Stimulated activated CD4-positive, alpha-beta T cell treated with anti-CD3 and anti-CD28 coated beads, Interleukin-4, amount 100 ng/mL, for 48 hours (primary cell): Measurements from ENCODE around the gene STIM2.
A peak's percentile ranks its signal among the peaks of the same experiment; 100 is the strongest.
"Not testable (repeated sequence)": the region's sequence is repeated elsewhere in the genome, so short reads cannot be mapped to it uniquely, and the experiment has no call there.

Source experiments
- DNase-seq, 2 donors: peaks; one replicate each; pipeline ENCODE4 v3.0.0-alpha.2; 2020; ENCODE audit warnings: low read depth in 2 of 2

The STIM2 gene

DNA sequence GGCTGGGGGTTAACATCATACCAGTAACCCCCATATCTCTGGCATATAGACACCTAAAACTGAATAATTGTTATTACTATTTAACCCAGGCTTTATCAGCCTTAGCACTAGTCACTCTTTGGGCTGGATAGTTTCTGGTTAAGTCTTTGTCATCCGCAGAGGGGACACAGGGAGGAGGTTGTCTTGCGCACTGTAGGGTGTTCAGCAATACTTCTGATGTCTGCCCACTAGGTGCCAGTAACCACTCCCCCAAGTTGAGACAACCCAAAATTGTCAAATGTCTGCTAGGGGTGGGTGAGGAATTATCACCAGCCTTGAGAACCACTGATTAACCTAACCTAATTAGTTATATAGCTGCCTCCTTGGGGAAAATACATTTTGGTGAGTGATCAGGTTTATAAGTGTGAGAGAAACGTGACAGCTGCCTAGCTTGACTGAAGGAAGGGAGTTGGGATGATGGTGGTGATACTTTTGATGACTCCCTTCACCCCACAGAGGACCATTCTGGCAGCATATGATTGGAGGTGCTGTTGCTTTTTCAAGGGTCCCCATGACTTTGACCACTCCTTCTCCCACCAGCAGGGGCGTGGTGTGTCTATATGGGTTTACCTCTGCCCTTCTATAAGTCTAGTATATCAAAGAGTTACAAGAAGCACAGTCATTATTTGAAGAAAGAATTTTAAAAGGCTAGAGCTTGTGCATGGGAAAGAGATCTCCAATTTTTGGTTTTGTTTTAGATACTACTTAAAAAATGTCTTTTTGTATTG, 140.9 kb downstream of the STIM2 start:
- no peak for DNase-seq

DNA sequence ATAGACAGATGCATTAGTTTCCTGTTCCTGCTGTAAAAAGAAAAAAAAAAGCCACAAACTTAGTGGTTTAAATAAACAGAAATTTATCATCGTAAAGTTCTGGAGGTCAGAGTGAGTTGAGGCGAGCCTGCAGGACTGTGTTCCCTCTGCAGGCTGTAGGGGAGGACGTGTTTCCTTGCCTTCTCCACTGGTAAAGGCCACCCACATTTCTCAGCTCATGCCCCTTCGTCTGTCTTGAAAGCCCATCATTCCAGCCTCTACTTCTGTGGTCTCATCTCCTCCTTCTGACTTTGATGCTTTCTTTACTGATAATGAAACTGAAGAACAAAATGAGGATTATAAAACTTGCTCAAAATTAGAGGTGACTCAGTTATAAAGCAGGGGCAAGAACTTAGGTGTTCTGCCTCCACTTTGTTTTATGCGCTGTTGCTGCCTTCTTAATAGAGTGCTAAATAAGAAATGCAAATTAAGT, 143.0 kb downstream of the STIM2 start:
- DNase-seq = peak in 1 of 2 donors; percentile 30

DNA sequence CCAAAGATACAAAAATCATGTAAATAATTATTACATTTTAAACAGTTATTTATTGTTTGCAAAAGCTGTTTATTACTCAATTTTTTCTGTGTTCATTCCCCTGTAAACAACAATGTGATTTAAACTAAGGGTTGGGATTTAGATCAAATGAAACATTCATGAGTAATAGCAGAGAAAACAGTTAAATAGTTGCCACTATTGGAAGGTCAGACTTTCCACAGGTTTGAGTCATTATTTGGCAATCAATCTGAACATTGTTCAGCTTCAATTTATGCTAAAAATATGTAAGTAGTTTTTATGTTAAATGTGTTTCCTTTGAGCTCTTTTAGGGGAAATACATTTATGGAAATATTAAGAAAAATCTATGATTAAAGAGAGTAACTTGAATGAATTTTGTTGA, 144.9 kb downstream of the STIM2 start:
- no peak for DNase-seq

DNA sequence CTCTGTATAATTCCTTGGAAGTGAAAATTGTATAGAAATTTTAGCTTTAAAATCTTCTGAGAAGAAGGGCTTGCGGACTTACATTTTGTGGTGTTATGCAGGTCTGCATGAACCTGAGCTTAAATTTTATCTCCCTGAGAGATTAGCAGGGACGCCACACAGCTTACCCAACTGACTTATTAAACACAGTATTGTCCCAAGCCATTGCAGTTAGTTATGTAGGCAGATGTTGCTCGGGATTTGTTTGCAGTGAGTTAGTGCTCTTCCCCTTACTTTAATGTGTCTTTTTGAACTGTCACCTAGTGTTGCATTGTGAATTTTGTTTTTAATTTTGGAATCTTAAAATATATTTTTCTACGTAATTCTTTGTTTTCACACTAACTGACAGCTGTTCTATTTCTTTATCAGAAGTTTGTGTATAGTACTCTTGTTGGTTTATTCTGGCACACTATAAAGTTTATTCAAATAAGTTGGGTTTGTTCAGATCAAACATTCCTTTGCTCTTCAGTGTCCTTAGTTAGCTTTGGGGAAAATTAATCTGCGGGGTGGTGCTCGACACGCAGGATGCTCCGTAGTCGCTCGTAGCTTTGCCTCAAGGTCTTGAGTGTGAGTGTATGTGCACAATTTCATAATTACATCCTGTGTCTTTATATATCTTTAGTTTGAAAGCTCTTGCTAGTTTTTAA, 145.4 kb downstream of the STIM2 start:
- no peak for DNase-seq

DNA sequence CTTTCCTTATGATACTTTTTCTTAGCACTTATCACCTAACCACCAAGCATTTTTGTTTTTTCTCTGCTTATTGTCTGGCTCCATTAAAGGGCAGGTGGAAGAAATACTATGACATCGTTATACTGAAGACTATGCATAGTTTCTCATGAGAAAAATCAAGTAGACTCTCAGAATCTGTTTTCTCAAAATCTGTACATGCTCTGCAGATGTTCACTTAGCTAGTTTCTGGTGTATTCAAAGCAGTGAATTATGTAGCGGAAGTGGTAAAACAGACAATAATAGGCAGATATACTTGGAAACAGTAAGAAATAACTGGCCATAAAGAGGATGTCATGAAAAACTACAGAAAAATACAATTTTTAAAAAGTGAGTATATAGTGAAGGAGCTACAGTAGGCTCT, 146.0 kb downstream of the STIM2 start:
- no peak for DNase-seq

DNA sequence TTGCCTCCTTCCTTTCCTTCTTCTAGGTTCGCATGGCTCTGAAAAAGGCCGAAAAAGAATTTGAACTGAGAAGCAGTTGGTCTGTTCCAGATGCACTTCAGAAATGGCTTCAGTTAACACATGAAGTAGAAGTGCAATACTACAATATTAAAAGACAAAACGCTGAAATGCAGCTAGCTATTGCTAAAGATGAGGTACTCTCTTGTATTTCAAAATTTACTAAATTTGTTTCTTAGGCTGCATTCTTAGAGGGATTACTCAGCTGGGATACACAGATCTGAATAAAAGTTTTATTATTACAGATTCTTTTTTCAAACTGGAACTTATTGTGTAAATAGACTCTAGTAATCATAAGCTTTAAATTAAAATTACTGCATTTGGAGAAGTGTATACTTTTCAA, 146.9 kb downstream of the STIM2 start:
- DNase-seq = no peak

DNA sequence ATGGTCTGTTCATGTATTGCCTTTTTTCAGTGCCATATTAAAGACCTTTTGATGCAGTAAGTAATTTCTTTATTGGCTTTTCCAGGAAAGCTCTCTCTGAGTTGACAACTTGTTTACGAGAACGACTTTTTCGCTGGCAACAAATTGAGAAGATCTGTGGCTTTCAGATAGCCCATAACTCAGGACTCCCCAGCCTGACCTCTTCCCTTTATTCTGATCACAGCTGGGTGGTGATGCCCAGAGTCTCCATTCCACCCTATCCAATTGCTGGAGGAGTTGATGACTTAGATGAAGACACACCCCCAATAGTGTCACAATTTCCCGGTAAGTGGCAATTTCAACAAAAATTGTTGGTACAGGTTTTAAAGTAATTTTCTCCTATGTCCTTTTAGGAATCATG, 148.0 kb downstream of the STIM2 start:
- DNase-seq = no peak

DNA sequence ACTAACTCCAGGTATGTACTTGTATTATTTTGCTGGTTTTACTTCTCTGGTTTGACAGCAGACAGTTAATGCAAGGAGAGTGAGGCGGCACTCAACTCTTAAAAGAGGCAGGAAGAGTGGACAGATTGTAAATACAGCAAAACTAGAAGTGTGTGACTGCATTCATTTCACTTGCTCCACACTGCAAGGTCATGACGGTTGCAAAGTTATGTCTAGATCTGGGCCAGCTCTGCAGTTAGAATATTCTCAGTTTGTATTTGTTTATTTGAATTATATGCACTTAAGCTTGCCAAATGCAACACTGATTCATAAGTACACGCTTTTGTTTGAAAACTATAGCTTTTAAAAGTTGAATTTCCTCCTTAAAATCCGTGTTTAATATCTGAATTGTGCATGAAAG, 148.9 kb downstream of the STIM2 start:
- no peak for DNase-seq

DNA sequence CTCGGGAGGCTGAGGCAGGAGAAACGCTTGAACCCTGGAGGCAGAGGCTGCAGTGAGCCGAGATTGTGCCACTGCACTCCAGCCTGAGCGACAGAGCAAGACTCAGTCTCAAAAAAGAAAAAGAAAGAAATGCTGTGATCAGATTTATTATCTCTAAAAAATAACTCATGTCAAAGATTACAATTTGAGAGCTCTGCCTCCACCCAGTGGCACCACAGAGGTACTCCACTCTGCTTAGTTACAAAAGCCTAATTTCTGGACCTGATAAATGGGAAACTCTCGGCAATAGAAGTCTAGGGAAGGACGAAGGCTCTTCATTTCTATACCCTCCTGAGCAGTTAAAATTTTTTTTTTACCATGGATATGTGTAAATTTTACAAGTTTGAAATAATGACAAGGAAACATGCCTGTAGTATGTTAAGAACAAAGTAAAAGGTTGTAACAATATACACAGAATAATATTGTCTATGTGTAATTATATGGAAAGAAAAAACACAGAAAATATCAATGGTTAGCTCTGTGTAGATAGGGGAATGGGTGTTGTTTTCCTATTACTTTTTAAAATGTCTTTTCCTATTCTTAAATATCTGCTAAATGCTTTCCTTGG, 149.8 kb downstream of the STIM2 start:
- DNase-seq = peak; percentile 41 to 44

DNA sequence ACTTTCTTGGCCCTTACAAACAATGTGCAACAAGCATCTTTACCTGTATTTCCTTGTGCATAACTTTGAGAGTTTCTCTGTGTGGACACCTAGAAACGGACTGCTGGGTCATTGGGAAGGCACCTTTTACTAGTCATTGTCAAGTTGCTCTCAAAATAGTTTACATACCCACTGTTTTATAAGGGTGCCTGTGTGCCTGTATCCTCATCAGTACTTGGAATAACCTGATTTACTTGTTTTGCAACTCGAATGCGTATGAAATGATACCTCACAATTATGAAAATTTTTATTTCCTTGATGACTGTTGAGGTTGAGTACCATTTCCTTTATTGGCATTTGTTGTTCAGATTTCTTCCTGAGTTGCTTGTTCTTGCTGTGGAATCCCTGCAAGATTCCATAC, 150.8 kb downstream of the STIM2 start:
- DNase-seq = no peak

DNA sequence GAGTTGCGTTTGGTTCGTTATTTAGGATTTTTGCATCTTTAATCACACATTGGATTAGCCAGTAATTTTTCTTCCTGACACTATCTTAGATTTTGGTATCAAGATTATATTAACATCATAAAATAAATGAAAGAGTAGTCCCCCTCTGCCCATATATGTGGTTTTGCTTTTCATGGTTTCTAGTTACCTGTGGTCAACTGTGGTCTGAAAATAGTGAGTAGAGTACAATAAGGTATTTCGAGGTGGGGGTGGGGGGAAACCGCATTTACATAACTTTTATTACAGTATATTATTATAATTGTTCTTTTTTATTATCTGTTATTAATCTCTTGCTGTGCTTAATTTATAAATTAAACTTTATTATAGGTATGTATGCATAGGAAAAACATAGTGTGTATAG, 152.4 kb downstream of the STIM2 start:
- no peak for DNase-seq

DNA sequence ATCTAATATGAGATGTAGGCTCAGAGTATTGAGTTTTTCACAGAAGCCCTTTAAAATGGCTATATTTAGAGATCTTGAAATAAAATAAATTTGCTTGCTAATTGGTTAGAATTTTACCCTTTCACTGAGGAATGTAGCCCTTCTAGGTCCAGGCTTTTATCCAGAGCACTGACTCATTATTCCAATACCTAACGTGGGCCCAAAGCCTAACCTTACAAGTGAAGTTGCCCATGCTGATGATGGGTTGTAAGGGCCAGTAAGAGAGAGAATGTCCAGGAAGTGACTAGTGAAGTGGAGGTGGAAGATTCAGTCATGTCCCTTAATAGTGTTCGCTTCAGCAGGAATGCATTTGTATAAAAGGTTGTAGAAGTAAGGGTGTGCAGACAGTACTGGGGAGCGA, 155.9 kb downstream of the STIM2 start:
- no peak for DNase-seq

DNA sequence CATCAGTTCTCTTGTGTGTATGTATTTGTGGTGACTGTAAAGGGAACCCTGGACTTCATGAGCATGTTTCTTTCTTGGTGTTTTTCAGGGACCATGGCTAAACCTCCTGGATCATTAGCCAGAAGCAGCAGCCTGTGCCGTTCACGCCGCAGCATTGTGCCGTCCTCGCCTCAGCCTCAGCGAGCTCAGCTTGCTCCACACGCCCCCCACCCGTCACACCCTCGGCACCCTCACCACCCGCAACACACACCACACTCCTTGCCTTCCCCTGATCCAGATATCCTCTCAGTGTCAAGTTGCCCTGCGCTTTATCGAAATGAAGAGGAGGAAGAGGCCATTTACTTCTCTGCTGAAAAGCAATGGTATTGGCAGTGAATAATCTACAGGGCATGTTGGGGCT, 157.0 kb downstream of the STIM2 start:
- DNase-seq = no peak

DNA sequence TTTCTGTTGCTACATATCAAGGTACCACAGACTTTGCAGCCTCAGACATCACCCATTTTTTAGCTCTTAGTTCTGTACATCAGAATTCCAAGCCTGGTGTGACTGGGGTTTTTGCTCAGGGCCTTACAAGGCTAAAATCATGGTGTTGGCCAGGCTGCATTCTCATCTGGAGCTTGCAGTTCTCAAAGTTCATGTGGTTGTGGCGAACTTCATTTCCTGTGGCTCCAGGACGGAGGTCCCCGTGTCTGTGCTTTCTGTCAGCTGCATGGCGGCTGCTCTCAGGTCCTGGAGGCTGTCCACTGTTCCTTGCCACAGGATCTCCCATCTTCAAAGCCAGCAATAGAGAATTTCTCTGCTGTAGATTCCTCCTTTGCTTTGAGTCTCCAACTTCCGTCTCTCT, 157.4 kb downstream of the STIM2 start:
- no peak for DNase-seq

DNA sequence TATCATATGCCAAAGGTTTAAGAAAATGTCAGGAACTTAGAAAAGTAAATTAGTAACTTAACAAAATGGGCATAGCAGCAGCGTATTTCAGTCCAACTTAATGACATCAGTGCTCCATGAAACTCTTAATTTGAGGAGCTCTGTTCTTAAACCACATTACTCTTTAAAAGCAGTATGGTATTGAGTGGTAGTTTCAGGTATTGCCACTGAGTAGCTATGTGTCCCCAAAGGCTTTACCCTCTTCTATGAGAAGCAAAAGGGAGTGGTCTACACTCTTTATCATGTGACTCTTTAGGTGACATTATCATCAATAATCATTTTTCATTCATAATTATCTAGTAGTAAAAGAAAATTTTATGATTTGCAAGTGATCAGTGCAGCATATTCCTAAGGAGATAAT, 158.3 kb downstream of the STIM2 start:
- no peak for DNase-seq

DNA sequence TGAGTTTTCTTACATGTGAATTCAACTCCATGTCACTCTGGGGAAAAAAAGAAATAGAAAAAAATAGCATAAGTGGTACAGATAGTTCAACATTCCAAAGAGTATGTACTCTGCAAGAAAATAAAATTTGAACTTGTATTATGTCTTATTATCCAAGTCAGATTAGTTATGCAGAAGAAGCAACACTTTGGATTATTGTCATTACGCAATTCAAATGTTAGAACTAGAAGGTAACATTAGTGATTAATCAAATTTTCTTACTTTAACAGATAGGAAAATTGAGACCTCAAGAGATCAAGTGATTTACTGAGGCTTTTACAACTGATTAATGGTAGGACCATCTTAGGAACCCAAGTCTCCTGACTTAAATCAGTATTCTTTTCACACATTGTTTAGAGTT, 159.1 kb downstream of the STIM2 start:
- no peak for DNase-seq

DNA sequence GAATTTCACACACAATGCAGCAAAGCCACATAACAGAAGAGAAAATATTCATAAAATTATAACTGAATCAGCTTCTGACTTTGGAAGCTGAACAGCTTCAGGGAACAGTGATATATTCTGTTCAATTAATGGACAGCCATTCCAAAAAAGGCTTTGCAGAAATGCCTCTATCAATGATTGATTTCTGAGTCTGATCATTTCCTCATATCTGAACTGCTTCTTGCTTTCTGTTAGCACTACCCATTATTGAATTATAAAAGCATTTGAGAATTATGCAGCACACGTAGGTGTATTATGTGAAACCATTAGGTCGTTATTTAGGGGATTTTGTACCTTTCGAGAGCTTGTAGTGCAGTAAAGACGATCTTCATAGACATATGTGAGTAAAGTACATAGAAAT, 159.6 kb downstream of the STIM2 start:
- no peak for DNase-seq

DNA sequence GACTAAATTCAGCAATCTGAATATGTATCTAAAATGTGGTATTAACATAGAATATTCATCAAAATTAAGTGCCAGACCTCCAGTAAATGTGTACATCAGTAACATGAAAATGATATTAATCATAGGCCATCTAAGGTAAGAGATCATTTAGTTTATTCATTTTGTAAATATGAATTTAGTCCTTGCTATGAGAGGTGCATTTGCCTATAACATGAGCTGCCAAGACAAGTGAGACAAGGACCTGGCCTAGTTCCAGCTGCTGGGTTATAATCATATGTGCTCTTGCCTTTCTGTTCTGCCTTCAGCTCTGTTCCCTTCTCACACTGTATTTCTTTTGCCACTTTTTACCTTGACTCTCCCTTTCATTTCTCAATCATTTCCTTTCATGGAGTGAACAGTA, 160.0 kb downstream of the STIM2 start:
- no peak for DNase-seq

DNA sequence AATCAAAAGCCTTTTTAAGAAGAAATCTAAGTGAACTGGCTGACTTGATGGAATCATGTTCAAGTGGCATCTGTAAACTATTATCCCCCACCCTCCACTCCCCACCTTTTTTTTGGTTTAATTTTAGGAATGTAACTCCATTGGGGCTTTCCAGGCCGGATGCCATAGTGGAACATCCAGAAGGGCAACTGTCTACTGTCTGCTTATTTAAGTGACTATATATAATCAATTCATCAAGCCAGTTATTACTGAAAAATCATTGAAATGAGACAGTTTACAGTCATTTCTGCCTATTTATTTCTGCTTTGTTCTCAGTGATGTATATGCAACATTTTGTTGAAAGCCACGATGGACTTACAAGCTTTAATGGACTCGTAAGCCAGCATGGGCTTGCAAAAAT, 162.3 kb downstream of the STIM2 start:
- no peak for DNase-seq

DNA sequence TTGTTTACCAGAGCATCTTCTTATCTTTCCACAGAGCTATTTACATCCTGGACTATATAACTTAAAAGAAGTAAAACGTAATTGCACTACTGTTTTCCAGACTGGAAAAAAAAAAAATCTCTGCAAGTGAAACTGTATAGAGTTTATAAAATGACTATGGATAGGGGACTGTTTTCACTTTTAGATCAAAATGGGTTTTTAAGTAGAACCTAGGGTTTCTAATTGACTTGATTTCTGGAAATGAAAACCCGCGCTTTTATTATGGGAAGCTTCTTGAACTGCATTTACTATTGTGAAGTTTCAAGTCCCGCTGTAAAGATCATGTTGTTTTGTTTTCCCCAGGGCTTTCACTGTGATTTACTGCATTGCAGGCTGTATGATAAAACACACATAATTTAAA, 162.7 kb downstream of the STIM2 start:
- no peak for DNase-seq

DNA sequence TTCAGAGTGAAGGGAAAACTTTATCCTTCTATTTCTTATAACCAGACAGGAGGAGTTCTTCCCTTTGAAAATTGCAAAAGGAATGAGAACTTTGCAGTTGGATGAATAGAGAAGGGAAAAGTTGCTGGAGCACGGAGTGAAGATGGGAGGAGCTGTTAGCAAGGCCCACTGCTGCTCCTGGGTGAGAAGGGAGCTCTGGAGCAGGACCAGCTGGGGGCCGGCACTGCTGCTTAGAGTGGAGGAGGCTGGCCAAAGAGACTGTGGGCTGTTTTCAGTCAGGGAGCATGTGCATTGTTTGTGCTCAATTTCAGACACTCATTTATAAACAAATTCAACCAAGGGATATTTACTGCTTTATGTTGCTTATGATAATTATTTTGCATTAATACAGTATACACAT, 164.2 kb downstream of the STIM2 start:
- DNase-seq = no peak

DNA sequence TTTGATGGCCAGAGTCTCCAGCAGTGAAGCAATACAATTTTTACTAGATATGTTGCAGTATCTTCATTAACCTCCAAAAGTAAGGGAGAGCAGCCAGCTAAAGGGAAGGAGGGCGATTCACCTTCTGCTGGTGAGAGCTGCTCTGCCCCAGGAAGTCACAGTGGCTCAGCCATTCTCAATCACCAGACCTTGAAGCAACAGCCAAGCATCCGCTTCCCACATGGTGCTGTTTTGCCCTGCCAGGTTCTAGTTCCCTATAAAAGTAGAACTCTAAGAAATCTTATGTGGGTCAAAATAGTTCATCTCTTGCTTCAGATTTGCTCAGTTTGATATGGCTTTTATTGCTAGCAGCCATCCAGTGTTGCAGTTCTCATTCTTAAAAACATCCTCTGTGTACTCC, 166.8 kb downstream of the STIM2 start:
- DNase-seq = no peak

DNA sequence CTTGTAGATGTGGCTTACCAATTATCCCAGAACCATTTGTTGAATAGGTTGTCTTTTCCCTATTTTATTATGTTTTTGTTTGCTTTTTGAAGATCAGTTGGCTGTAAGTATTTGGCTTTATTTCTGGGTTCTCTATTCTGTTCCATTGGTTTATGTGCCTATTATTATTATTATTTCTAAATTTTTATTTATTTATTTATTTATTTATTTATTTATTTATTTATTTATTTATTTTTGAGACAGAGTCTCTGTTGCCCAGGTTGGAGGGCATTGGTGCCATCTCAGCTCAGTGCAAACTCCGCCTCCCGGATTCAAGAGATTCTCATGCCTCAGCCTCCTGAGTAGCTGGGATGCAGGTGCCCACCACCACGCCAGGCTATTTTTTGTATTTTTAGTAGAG, 174.5 kb downstream of the STIM2 start:
- DNase-seq = not testable (repeated sequence)
